Measurements from ENCODE around the gene PRR22.

PRR22 gene

GRCh38 chr19:5800361-5801270 is 16.1 kb upstream of the PRR22 start:
- no peak overlapping the region for H3K4me3 ChIP-seq (ENCODE audit: low read depth, low read length)
- DNase-seq (ENCODE audit: low read depth), result no peak
- TF ChIP-seq CTCF (IDR thresholded peaks at IDR 0.05; ENCODE audit: control insufficient read depth, extremely low read depth, insufficient read depth), result no peak

GRCh38 chr19:5799247-5800241 is 15.0 kb upstream of the PRR22 start:
- no peak for TF ChIP-seq CTCF (IDR thresholded peaks at IDR 0.05; ENCODE audit: control insufficient read depth, extremely low read depth, insufficient read depth)
- no peak for DNase-seq (ENCODE audit: low read depth)
- H3K4me3 ChIP-seq (ENCODE audit: low read depth, low read length), result no peak overlapping the region

GRCh38 chr19:5798244-5798643 is 13.7 kb upstream of the PRR22 start:
- no peak overlapping the region for H3K4me3 ChIP-seq (ENCODE audit: low read depth, low read length)
- TF ChIP-seq CTCF (IDR thresholded peaks at IDR 0.05; ENCODE audit: control insufficient read depth, extremely low read depth, insufficient read depth), result no peak
- DNase-seq (ENCODE audit: low read depth), result no peak

- TF ChIP-seq CTCF (IDR thresholded peaks at IDR 0.05; ENCODE audit: control insufficient read depth, extremely low read depth, insufficient read depth), result no peak
- no peak overlapping the region for H3K4me3 ChIP-seq (ENCODE audit: low read depth, low read length)
- DNase-seq (ENCODE audit: low read depth), result no peak
Observed at GRCh38 chr19:5795382-5795919, 10.9 kb upstream of the PRR22 start.

GRCh38 chr19:5793188-5793587 is 8.6 kb upstream of the PRR22 start:
- no peak for TF ChIP-seq CTCF (IDR thresholded peaks at IDR 0.05; ENCODE audit: control insufficient read depth, extremely low read depth, insufficient read depth)
- DNase-seq (ENCODE audit: low read depth), result no peak
- no peak overlapping the region for H3K4me3 ChIP-seq (ENCODE audit: low read depth, low read length)

- H3K4me3 ChIP-seq (ENCODE audit: low read depth, low read length), result no peak overlapping the region
- DNase-seq (ENCODE audit: low read depth), result no peak
- TF ChIP-seq CTCF (IDR thresholded peaks at IDR 0.05; ENCODE audit: control insufficient read depth, extremely low read depth, insufficient read depth), result no peak
Observed at GRCh38 chr19:5792224-5792623, 7.7 kb upstream of the PRR22 start.
